ENCODE measurements around the gene OR51B2.
"Not testable (repeated sequence)": the region's sequence is repeated elsewhere in the genome, so short reads cannot be mapped to it uniquely, and the experiment has no call there.

Gene OR51B2

DNA sequence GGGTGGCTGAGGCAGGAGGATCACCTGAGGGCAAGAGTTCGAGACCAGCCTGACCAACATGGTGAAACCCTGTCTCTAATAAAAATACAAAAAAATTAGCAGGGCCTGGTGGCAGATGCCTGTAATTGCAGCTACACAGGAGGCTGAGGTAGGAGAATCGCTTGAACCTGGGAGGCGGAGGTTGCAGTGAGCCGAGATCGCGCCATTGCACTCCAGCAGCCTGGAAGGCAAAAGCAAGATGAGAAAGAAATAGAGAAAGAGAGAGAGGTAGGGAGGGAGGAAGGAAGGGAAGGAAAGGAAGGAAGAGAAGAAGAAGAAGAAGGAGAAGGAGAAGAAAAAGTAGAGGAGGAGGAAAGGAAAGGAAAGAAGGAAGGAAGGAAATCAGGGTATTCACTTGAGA, 42.3 kb upstream of the OR51B2 start:
- peak overlapping the region; percentile 88 for H3K27ac ChIP-seq
- H3K36me3 ChIP-seq (replicated peaks); H3K4me3 ChIP-seq (ENCODE audit: low read depth, low read length); DNase-seq; in situ Hi-C loops (cut with HindIII; ENCODE audit: low pct_ligation_motif_present, low sequenced_read_pairs); H3K27me3 ChIP-seq (replicated peaks): not testable (repeated sequence)
- TF ChIP-seq, protein P1, sequence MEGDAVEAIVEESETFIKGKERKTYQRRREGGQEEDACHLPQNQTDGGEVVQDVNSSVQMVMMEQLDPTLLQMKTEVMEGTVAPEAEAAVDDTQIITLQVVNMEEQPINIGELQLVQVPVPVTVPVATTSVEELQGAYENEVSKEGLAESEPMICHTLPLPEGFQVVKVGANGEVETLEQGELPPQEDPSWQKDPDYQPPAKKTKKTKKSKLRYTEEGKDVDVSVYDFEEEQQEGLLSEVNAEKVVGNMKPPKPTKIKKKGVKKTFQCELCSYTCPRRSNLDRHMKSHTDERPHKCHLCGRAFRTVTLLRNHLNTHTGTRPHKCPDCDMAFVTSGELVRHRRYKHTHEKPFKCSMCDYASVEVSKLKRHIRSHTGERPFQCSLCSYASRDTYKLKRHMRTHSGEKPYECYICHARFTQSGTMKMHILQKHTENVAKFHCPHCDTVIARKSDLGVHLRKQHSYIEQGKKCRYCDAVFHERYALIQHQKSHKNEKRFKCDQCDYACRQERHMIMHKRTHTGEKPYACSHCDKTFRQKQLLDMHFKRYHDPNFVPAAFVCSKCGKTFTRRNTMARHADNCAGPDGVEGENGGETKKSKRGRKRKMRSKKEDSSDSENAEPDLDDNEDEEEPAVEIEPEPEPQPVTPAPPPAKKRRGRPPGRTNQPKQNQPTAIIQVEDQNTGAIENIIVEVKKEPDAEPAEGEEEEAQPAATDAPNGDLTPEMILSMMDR (IDR thresholded peaks at IDR 0.05; ENCODE audit: low read depth, low read length, missing control alignments), result peak; percentile 27

DNA sequence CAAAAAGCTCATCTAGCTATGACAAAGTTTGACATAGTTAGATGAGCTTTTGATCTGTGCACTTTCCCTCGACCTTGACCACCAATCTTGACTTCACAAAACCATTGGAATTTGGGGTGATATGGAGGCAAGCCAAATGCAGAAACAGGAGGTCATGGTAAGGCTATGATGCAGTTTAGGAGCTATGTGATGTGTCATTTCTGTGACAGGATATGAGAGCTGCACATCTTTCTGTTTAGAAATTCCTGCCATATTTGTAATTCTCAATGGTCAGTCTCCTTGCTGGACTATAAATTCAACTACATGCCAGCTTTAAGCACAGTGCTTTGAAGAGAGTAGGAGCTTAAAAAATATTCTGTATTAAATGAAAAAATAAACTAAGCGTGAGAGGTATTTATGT, 40.1 kb upstream of the OR51B2 start:
- no peaks in the 10 kb centered on the region for H3K36me3 ChIP-seq (replicated peaks)
- TF ChIP-seq, protein P1 (IDR thresholded peaks at IDR 0.05; ENCODE audit: low read depth, low read length, missing control alignments), result no peak
- H3K27ac ChIP-seq, result peak overlapping the region; percentile 88
- in situ Hi-C loops (cut with HindIII; ENCODE audit: low pct_ligation_motif_present, low sequenced_read_pairs), result no loop called here
- H3K27me3 ChIP-seq (replicated peaks), result no peaks in the 10 kb centered on the region
- peak; percentile 93 for DNase-seq
- H3K4me3 ChIP-seq (ENCODE audit: low read depth, low read length), result no peak overlapping the region

- DNase-seq, result no peak
- in situ Hi-C loops (cut with HindIII; ENCODE audit: low pct_ligation_motif_present, low sequenced_read_pairs), result no loop called here
- TF ChIP-seq, protein P1 (IDR thresholded peaks at IDR 0.05; ENCODE audit: low read depth, low read length, missing control alignments), result no peak
- Histone ChIP-seq H3K36me3 (replicated peaks) (no peaks in the 10 kb centered on the region), H3K27me3 (replicated peaks) (no peaks in the 10 kb centered on the region), H3K27ac (peak overlapping the region; percentile 88), H3K4me3 (ENCODE audit: low read depth, low read length) (no peak overlapping the region)
Measured at GRCh38 chr11:5363679-5364078, 39.6 kb upstream of the OR51B2 start.

- Histone ChIP-seq H3K27me3 (replicated peaks) (no peaks in the 10 kb centered on the region), H3K36me3 (replicated peaks) (no peaks in the 10 kb centered on the region), H3K4me3 (ENCODE audit: low read depth, low read length) (no peak overlapping the region), H3K27ac (peak overlapping the region; percentile 88)
- in situ Hi-C loops (cut with HindIII; ENCODE audit: low pct_ligation_motif_present, low sequenced_read_pairs), result no loop called here
- DNase-seq, result no peak
- TF ChIP-seq, protein P1 (IDR thresholded peaks at IDR 0.05; ENCODE audit: low read depth, low read length, missing control alignments), result no peak
Measured at GRCh38 chr11:5362017-5362625, 38.0 kb upstream of the OR51B2 start.

GRCh38 chr11:5356031-5356430, 31.9 kb upstream of the OR51B2 start:
- DNase-seq; in situ Hi-C loops (cut with HindIII; ENCODE audit: low pct_ligation_motif_present, low sequenced_read_pairs); H3K36me3 ChIP-seq (replicated peaks); H3K4me3 ChIP-seq (ENCODE audit: low read depth, low read length); H3K27ac ChIP-seq; H3K27me3 ChIP-seq (replicated peaks): not testable (repeated sequence)

GRCh38 chr11:5351208-5351607, 27.1 kb upstream of the OR51B2 start, which contains the start of gene OR51B6:
Gene OR51B6 (plus strand): TSS chr11:5351508. CDS start chr11:5351508, 0 bp downstream.
- H3K27me3 ChIP-seq (replicated peaks), result no peaks in the 10 kb centered on the region
- TF ChIP-seq, protein P1 (IDR thresholded peaks at IDR 0.05; ENCODE audit: low read depth, low read length, missing control alignments), result no peak
- in situ Hi-C loops (cut with HindIII; ENCODE audit: low pct_ligation_motif_present, low sequenced_read_pairs), result no loop called here
- H3K4me3 ChIP-seq (ENCODE audit: low read depth, low read length), result no peak within 1 kb of the TSS
- no peak within 1 kb of the TSS for H3K27ac ChIP-seq
- H3K36me3 ChIP-seq (replicated peaks), result no peaks in the 10 kb centered on the region
- DNase-seq, result no peak
